ENCODE data around the gene ARHGAP12.

Gene ARHGAP12

GRCh38 chr10:31803606-31804351, 124.9 kb downstream of the ARHGAP12 start:
- H3K36me3 ChIP-seq (ENCODE audit: insufficient read depth, low read length) = peaks cover 9% of the 10 kb centered on the region; the same call in 1 of the 2 replicates
- no peak overlapping the region for H3K4me3 ChIP-seq
- DNase-seq (ENCODE audit: low read depth, low spot score) = no peak
- no peak for TF ChIP-seq POLR2AphosphoS5 (IDR thresholded peaks at IDR 0.05; ENCODE audit: borderline replicate concordance, low read depth, low read length)
- TF ChIP-seq EZH2 (IDR thresholded peaks at IDR 0.05) = no peak
- TF ChIP-seq FOXP2 (optimal IDR thresholded peaks at IDR 0.05; ENCODE audit: control extremely low read depth, extremely low read length, insufficient read depth) = no peak
- no peak overlapping the region for H3K27ac ChIP-seq
- no peak overlapping the region for H3K9ac ChIP-seq (ENCODE audit: insufficient read length)
- H3K9me3 ChIP-seq (ENCODE audit: low read depth, low read length) = no peaks in the 10 kb centered on the region

GRCh38 chr10:31799181-31799580, 129.4 kb downstream of the ARHGAP12 start:
- TF ChIP-seq POLR2AphosphoS5 (IDR thresholded peaks at IDR 0.05; ENCODE audit: borderline replicate concordance, low read depth, low read length) (no peak), EZH2 (IDR thresholded peaks at IDR 0.05) (no peak), FOXP2 (optimal IDR thresholded peaks at IDR 0.05; ENCODE audit: control extremely low read depth, extremely low read length, insufficient read depth) (no peak)
- Histone ChIP-seq H3K9ac (ENCODE audit: insufficient read length) (no peak overlapping the region), H3K27ac (no peak overlapping the region), H3K9me3 (ENCODE audit: low read depth, low read length) (no peaks in the 10 kb centered on the region), H3K36me3 (ENCODE audit: insufficient read depth, low read length) (no peaks in the 10 kb centered on the region), H3K4me3 (no peak overlapping the region)
- DNase-seq (ENCODE audit: low read depth, low spot score) = no peak

- DNase-seq (ENCODE audit: low read depth, low spot score) = no peak
- H3K27ac ChIP-seq = no peak overlapping the region
- no peak overlapping the region for H3K4me3 ChIP-seq
- TF ChIP-seq EZH2 (IDR thresholded peaks at IDR 0.05) (no peak), FOXP2 (optimal IDR thresholded peaks at IDR 0.05; ENCODE audit: control extremely low read depth, extremely low read length, insufficient read depth) (no peak), POLR2AphosphoS5 (IDR thresholded peaks at IDR 0.05; ENCODE audit: borderline replicate concordance, low read depth, low read length) (no peak)
- no peak overlapping the region for H3K9ac ChIP-seq (ENCODE audit: insufficient read length)
- H3K9me3 ChIP-seq (ENCODE audit: low read depth, low read length) = no peaks in the 10 kb centered on the region
- H3K36me3 ChIP-seq (ENCODE audit: insufficient read depth, low read length) = no peaks in the 10 kb centered on the region
Observed at GRCh38 chr10:31792745-31793144, 135.9 kb downstream of the ARHGAP12 start.

- Histone ChIP-seq H3K9me3 (ENCODE audit: low read depth, low read length) (no peaks in the 10 kb centered on the region), H3K4me3 (no peak overlapping the region), H3K36me3 (ENCODE audit: insufficient read depth, low read length) (no peaks in the 10 kb centered on the region), H3K27ac (no peak overlapping the region), H3K9ac (ENCODE audit: insufficient read length) (no peak overlapping the region)
- DNase-seq (ENCODE audit: low read depth, low spot score) = no peak
- TF ChIP-seq FOXP2 (optimal IDR thresholded peaks at IDR 0.05; ENCODE audit: control extremely low read depth, extremely low read length, insufficient read depth) = no peak
- TF ChIP-seq POLR2AphosphoS5 (IDR thresholded peaks at IDR 0.05; ENCODE audit: borderline replicate concordance, low read depth, low read length) = no peak
- TF ChIP-seq EZH2 (IDR thresholded peaks at IDR 0.05) = no peak
Observed at GRCh38 chr10:31789555-31789954, 139.1 kb downstream of the ARHGAP12 start.

GRCh38 chr10:31782701-31783100, 145.9 kb downstream of the ARHGAP12 start:
- TF ChIP-seq POLR2AphosphoS5 (IDR thresholded peaks at IDR 0.05; ENCODE audit: borderline replicate concordance, low read depth, low read length) (no peak), EZH2 (IDR thresholded peaks at IDR 0.05) (no peak), FOXP2 (optimal IDR thresholded peaks at IDR 0.05; ENCODE audit: control extremely low read depth, extremely low read length, insufficient read depth) (no peak)
- Histone ChIP-seq H3K27ac (no peak overlapping the region), H3K36me3 (ENCODE audit: insufficient read depth, low read length) (no peaks in the 10 kb centered on the region), H3K9me3 (ENCODE audit: low read depth, low read length) (no peaks in the 10 kb centered on the region), H3K4me3 (no peak overlapping the region), H3K9ac (ENCODE audit: insufficient read length) (no peak overlapping the region)
- DNase-seq (ENCODE audit: low read depth, low spot score) = no peak

- DNase-seq (ENCODE audit: low read depth, low spot score) = no peak
- TF ChIP-seq FOXP2 (optimal IDR thresholded peaks at IDR 0.05; ENCODE audit: control extremely low read depth, extremely low read length, insufficient read depth) = no peak
- Histone ChIP-seq H3K27ac (no peak overlapping the region), H3K9me3 (ENCODE audit: low read depth, low read length) (no peaks in the 10 kb centered on the region), H3K36me3 (ENCODE audit: insufficient read depth, low read length) (no peaks in the 10 kb centered on the region), H3K4me3 (no peak overlapping the region), H3K9ac (ENCODE audit: insufficient read length) (no peak overlapping the region)
Observed at GRCh38 chr10:31780717-31781116, 147.9 kb downstream of the ARHGAP12 start.

- H3K9me3 ChIP-seq (ENCODE audit: low read depth, low read length) = no peaks in the 10 kb centered on the region
- H3K27ac ChIP-seq = no peak overlapping the region
- H3K4me3 ChIP-seq = no peak overlapping the region
- no peaks in the 10 kb centered on the region for H3K36me3 ChIP-seq (ENCODE audit: insufficient read depth, low read length)
- DNase-seq (ENCODE audit: low read depth, low spot score) = no peak
- H3K9ac ChIP-seq (ENCODE audit: insufficient read length) = no peak overlapping the region
- TF ChIP-seq EZH2 (IDR thresholded peaks at IDR 0.05) (no peak), FOXP2 (optimal IDR thresholded peaks at IDR 0.05; ENCODE audit: control extremely low read depth, extremely low read length, insufficient read depth) (no peak), POLR2AphosphoS5 (IDR thresholded peaks at IDR 0.05; ENCODE audit: borderline replicate concordance, low read depth, low read length) (no peak)
Observed at GRCh38 chr10:31778627-31779026, 150.0 kb downstream of the ARHGAP12 start.

GRCh38 chr10:31776159-31776558, 152.5 kb downstream of the ARHGAP12 start:
- H3K27ac ChIP-seq = no peak overlapping the region
- H3K36me3 ChIP-seq (ENCODE audit: insufficient read depth, low read length) = no peaks in the 10 kb centered on the region
- no peak overlapping the region for H3K9ac ChIP-seq (ENCODE audit: insufficient read length)
- H3K9me3 ChIP-seq (ENCODE audit: low read depth, low read length) = no peaks in the 10 kb centered on the region
- no peak overlapping the region for H3K4me3 ChIP-seq
- no peak for DNase-seq (ENCODE audit: low read depth, low spot score)
- TF ChIP-seq POLR2AphosphoS5 (IDR thresholded peaks at IDR 0.05; ENCODE audit: borderline replicate concordance, low read depth, low read length) = no peak
- TF ChIP-seq EZH2 (IDR thresholded peaks at IDR 0.05) = no peak
- TF ChIP-seq FOXP2 (optimal IDR thresholded peaks at IDR 0.05; ENCODE audit: control extremely low read depth, extremely low read length, insufficient read depth) = no peak
